ENCODE data around the gene B2M.
"Not testable (repeated sequence)": the region's sequence is repeated elsewhere in the genome, so short reads cannot be mapped to it uniquely, and the experiment has no call there.

Gene B2M

GRCh38 chr15:44712346-44713005 is 1.2 kb downstream of the B2M start:
- Mint-ChIP-seq H3K27me3 (ENCODE audit: low read depth) (no peaks in the 10 kb centered on the region), H3K4me3 (peak overlapping the region; percentile 89), H3K9me3 (no peaks in the 10 kb centered on the region), H3K4me1 (ENCODE audit: low read depth) (peaks cover 56% of the 10 kb centered on the region), H3K36me3 (ENCODE audit: low read depth) (peaks cover 71% of the 10 kb centered on the region), H3K27ac (peak overlapping the region; percentile 99)

DNA sequence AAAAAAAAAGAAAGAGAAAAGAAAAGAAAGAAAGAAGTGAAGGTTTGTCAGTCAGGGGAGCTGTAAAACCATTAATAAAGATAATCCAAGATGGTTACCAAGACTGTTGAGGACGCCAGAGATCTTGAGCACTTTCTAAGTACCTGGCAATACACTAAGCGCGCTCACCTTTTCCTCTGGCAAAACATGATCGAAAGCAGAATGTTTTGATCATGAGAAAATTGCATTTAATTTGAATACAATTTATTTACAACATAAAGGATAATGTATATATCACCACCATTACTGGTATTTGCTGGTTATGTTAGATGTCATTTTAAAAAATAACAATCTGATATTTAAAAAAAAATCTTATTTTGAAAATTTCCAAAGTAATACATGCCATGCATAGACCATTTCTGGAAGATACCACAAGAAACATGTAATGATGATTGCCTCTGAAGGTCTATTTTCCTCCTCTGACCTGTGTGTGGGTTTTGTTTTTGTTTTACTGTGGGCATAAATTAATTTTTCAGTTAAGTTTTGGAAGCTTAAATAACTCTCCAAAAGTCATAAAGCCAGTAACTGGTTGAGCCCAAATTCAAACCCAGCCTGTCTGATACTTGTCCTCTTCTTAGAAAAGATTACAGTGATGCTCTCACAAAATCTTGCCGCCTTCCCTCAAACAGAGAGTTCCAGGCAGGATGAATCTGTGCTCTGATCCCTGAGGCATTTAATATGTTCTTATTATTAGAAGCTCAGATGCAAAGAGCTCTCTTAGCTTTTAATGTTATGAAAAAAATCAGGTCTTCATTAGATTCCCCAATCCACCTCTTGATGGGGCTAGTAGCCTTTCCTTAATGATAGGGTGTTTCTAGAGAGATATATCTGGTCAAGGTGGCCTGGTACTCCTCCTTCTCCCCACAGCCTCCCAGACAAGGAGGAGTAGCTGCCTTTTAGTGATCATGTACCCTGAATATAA is 2.0 kb downstream of the B2M start:
- Mint-ChIP-seq H3K9me3 (no peaks in the 10 kb centered on the region), H3K27me3 (ENCODE audit: low read depth) (no peaks in the 10 kb centered on the region), H3K4me1 (ENCODE audit: low read depth) (peaks cover 62% of the 10 kb centered on the region), H3K27ac (peak overlapping the region; percentile 99), H3K36me3 (ENCODE audit: low read depth) (peaks cover 76% of the 10 kb centered on the region), H3K4me3 (peak overlapping the region; percentile 89)

- H3K9me3 Mint-ChIP-seq: no peaks in the 10 kb centered on the region
- H3K36me3 Mint-ChIP-seq (ENCODE audit: low read depth): peaks cover 81% of the 10 kb centered on the region
- no peaks in the 10 kb centered on the region for H3K27me3 Mint-ChIP-seq (ENCODE audit: low read depth)
- H3K27ac Mint-ChIP-seq: peak overlapping the region; percentile 99
- H3K4me1 Mint-ChIP-seq (ENCODE audit: low read depth): peaks cover 65% of the 10 kb centered on the region
- peak overlapping the region; percentile 89 for H3K4me3 Mint-ChIP-seq
Observed at GRCh38 chr15:44715142-44715796, 4.0 kb downstream of the B2M start.

DNA sequence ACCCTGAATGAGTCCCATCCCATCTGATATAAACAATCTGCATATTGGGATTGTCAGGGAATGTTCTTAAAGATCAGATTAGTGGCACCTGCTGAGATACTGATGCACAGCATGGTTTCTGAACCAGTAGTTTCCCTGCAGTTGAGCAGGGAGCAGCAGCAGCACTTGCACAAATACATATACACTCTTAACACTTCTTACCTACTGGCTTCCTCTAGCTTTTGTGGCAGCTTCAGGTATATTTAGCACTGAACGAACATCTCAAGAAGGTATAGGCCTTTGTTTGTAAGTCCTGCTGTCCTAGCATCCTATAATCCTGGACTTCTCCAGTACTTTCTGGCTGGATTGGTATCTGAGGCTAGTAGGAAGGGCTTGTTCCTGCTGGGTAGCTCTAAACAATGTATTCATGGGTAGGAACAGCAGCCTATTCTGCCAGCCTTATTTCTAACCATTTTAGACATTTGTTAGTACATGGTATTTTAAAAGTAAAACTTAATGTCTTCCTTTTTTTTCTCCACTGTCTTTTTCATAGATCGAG is 4.5 kb downstream of the B2M start:
- peak overlapping the region; percentile 89 for H3K4me3 Mint-ChIP-seq
- H3K27me3 Mint-ChIP-seq (ENCODE audit: low read depth): no peaks in the 10 kb centered on the region
- H3K27ac Mint-ChIP-seq: peak overlapping the region; percentile 99
- peaks cover 67% of the 10 kb centered on the region for H3K4me1 Mint-ChIP-seq (ENCODE audit: low read depth)
- H3K36me3 Mint-ChIP-seq (ENCODE audit: low read depth): peaks cover 81% of the 10 kb centered on the region
- H3K9me3 Mint-ChIP-seq: no peaks in the 10 kb centered on the region

GRCh38 chr15:44716983-44717602 is 5.8 kb downstream of the B2M start:
- H3K9me3 Mint-ChIP-seq: no peaks in the 10 kb centered on the region
- peaks cover 78% of the 10 kb centered on the region for H3K36me3 Mint-ChIP-seq (ENCODE audit: low read depth)
- H3K4me1 Mint-ChIP-seq (ENCODE audit: low read depth): peaks cover 75% of the 10 kb centered on the region
- H3K27ac Mint-ChIP-seq: peak overlapping the region; percentile 75
- H3K4me3 Mint-ChIP-seq: peak overlapping the region; percentile 89
- H3K27me3 Mint-ChIP-seq (ENCODE audit: low read depth): no peaks in the 10 kb centered on the region

- Mint-ChIP-seq H3K9me3 (no peaks in the 10 kb centered on the region), H3K4me1 (ENCODE audit: low read depth) (peaks cover 74% of the 10 kb centered on the region), H3K4me3 (peak overlapping the region; percentile 54), H3K27ac (peak overlapping the region; percentile 96), H3K27me3 (ENCODE audit: low read depth) (no peaks in the 10 kb centered on the region), H3K36me3 (ENCODE audit: low read depth) (peaks cover 66% of the 10 kb centered on the region)
Observed at GRCh38 chr15:44718180-44718926, 7.0 kb downstream of the B2M start.

DNA sequence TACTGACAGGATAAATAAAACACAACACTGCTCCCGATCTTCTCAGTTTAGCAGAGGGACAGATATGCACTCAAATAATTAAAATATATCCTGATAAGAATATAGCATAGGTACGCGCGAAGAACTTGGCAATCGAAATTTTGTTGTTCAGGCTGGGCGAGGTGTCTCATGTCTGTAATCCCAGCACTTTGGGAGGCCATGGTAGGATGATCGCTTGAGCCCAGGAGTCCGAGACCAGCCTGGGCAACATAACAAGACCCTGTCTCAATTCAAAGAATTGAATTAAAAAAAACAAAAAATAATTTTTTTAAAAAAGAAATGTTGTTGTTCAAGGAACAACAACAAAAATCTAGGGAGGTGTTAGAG is 7.6 kb downstream of the B2M start:
- Mint-ChIP-seq H3K36me3 (ENCODE audit: low read depth) (peaks cover 62% of the 10 kb centered on the region), H3K27ac (peak overlapping the region; percentile 96), H3K27me3 (ENCODE audit: low read depth) (no peaks in the 10 kb centered on the region), H3K9me3 (no peaks in the 10 kb centered on the region), H3K4me3 (peak overlapping the region; percentile 69), H3K4me1 (ENCODE audit: low read depth) (peaks cover 77% of the 10 kb centered on the region)

DNA sequence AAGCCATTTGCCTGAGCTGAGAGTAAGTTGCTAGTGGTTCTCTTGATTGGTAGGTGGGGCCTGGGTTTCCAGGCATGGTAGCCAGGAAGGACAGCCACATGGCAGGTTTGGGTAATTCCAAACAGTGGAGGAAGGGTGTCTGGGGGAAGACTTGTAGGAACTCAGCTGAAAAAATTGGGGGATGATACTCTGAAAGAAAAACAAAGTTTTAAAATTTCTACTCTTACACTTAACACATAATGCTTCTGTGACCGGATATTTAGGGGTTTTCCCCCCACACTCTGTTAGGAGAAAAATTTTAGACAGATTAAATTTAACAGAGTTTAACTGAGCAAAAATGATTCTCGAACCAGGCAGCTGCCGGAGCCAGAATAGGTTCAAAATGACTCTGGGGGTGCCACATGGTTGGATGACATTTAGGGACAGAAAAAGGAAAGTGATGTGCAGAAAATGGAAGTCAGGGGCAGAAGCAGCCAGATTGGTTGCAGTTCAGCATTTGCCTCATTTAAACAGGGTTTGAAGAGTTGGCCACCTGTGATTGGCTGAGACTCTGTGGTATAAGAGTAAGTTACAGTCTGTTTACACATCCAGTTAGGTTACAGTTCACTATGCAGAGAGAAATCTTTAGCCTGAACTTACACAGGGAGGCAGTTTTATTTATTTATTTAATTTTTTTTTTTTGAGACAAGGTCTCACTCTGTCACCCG is 8.1 kb downstream of the B2M start:
- no peaks in the 10 kb centered on the region for H3K27me3 Mint-ChIP-seq (ENCODE audit: low read depth)
- peaks cover 80% of the 10 kb centered on the region for H3K4me1 Mint-ChIP-seq (ENCODE audit: low read depth)
- peak overlapping the region; percentile 69 for H3K4me3 Mint-ChIP-seq
- peaks cover 56% of the 10 kb centered on the region for H3K36me3 Mint-ChIP-seq (ENCODE audit: low read depth)
- H3K9me3 Mint-ChIP-seq: no peaks in the 10 kb centered on the region
- peak overlapping the region; percentile 96 for H3K27ac Mint-ChIP-seq

GRCh38 chr15:44720000-44720435 is 8.7 kb downstream of the B2M start:
- H3K9me3 Mint-ChIP-seq; H3K4me3 Mint-ChIP-seq; H3K27me3 Mint-ChIP-seq (ENCODE audit: low read depth): not testable (repeated sequence)
- H3K27ac Mint-ChIP-seq: peak overlapping the region; percentile 96
- H3K4me1 Mint-ChIP-seq (ENCODE audit: low read depth): peaks cover 81% of the 10 kb centered on the region
- peaks cover 51% of the 10 kb centered on the region for H3K36me3 Mint-ChIP-seq (ENCODE audit: low read depth)

- Mint-ChIP-seq H3K4me1 (ENCODE audit: low read depth) (peaks cover 80% of the 10 kb centered on the region), H3K36me3 (ENCODE audit: low read depth) (peaks cover 45% of the 10 kb centered on the region), H3K27ac (peak overlapping the region; percentile 96), H3K27me3 (ENCODE audit: low read depth) (no peaks in the 10 kb centered on the region), H3K4me3 (peak overlapping the region; percentile 14), H3K9me3 (no peaks in the 10 kb centered on the region)
Observed at GRCh38 chr15:44720460-44721176, 9.3 kb downstream of the B2M start.

- H3K27ac Mint-ChIP-seq: peak overlapping the region; percentile 96
- H3K9me3 Mint-ChIP-seq: no peaks in the 10 kb centered on the region
- H3K27me3 Mint-ChIP-seq (ENCODE audit: low read depth): no peaks in the 10 kb centered on the region
- H3K4me1 Mint-ChIP-seq (ENCODE audit: low read depth): peaks cover 76% of the 10 kb centered on the region
- H3K4me3 Mint-ChIP-seq: no peak overlapping the region
- H3K36me3 Mint-ChIP-seq (ENCODE audit: low read depth): peaks cover 31% of the 10 kb centered on the region
Observed at GRCh38 chr15:44722011-44722410, 10.7 kb downstream of the B2M start.

DNA sequence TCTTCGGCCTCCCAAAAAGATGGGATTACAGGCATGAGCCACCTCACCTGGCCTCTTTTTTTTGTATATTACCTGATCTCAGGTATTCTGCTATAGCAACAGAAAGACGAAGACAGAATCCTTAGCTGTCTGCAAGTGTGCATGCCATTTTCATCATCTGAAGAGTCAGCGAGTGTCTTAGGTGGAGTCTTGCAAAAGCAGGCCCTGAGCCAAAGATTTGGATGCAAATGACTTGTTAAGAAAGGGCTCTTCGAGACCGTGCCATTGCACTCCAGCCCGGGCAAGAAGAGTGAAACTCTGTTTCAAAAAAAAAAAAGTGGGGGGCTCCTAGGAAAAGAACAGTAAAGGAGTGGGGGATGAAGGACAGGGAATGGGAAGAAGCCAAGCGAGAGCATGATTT is 14.8 kb downstream of the B2M start:
- Mint-ChIP-seq H3K27me3 (ENCODE audit: low read depth) (no peaks in the 10 kb centered on the region), H3K36me3 (ENCODE audit: low read depth) (peaks cover 18% of the 10 kb centered on the region), H3K27ac (peak overlapping the region; percentile 100), H3K9me3 (no peaks in the 10 kb centered on the region), H3K4me1 (ENCODE audit: low read depth) (peaks cover 64% of the 10 kb centered on the region), H3K4me3 (peak overlapping the region; percentile 98)

All from T-helper 1 cell treated with Interleukin-12 subunit alpha and Interleukin-12 subunit beta and Interleukin-4 antibody, amounts not matched to agents 30 μg/mL and 1 μg/mL, for 36 hours (primary cell).